ENCODE data around the gene TYW1. TPM values are rescaled to one million over a fixed set of nuclear protein-coding genes. Genes with fewer than 3 reads are reported as not detected.
"Not testable (repeated sequence)": the region's sequence is repeated elsewhere in the genome, so short reads cannot be mapped to it uniquely, and the experiment has no call there.

The TYW1 gene
- total and polyA plus RNA-seq, 2 of the 4 experiments (the other 2 are of a cell fraction), result 10.7 to 23.7 TPM

DNA sequence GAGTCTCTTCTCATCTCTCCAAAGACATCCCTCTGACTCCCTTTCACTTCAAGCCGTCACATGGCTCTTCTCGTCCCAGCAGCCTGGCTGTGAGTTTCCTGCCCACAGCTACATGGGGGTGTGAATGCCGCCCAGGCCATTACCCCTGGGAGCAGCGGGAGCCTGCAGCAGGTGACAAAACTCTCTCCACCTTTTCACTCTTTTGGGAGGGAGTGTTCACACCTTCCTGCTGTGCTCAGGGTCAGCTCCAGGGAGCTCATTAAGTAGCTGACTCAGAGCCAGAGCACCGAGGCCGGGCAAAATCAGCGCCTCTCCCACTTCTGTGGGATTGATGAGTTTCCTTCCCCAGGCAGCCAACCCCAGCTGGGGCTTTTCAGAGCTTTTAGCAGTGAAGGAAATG lies 271.3 kb downstream of the TYW1 start:
- H3K79me1 ChIP-seq (ENCODE audit: low read depth in 1 of 2, low read length in 2 of 2), result no peaks in the 10 kb centered on the region
- no peak overlapping the region for H3K56ac ChIP-seq (ENCODE audit: extremely low read depth, insufficient read depth, low read length)
- no peaks in the 10 kb centered on the region for H3K4me1 ChIP-seq (ENCODE audit: control insufficient read depth, insufficient read depth, low read length)
- no peak overlapping the region for H2AK9ac ChIP-seq (replicated peaks; ENCODE audit: low read depth, low read length, poor library complexity)
- no peak overlapping the region for H2BK120ac ChIP-seq (ENCODE audit: low read depth, low read length)
- no peak overlapping the region for H2BK5ac ChIP-seq (ENCODE audit: low read depth, low read length, poor library complexity, severe bottlenecking)
- H4K8ac ChIP-seq (ENCODE audit: low read depth in 2 of 2, low read length in 2 of 2), result no peak overlapping the region
- H3K36me3 ChIP-seq (ENCODE audit: control insufficient read depth, insufficient read depth, low read length), result no peaks in the 10 kb centered on the region
- no peaks in the 10 kb centered on the region for H3K27me3 ChIP-seq (ENCODE audit: control insufficient read depth, insufficient read depth, low read length)
- no peak overlapping the region for H4K91ac ChIP-seq (ENCODE audit: insufficient read depth, low read depth, low read length)
- DNase-seq, result no peak
- intact Hi-C loops (cut with micrococcal nuclease), result no loop called here
- no peak for TF ChIP-seq MXI1 (IDR thresholded peaks at IDR 0.05; ENCODE audit: borderline replicate concordance, low read depth, low read length)
- no peak for TF ChIP-seq MAZ (IDR thresholded peaks at IDR 0.05; ENCODE audit: borderline replicate concordance, low read depth, low read length)
- TF ChIP-seq, protein P1, sequence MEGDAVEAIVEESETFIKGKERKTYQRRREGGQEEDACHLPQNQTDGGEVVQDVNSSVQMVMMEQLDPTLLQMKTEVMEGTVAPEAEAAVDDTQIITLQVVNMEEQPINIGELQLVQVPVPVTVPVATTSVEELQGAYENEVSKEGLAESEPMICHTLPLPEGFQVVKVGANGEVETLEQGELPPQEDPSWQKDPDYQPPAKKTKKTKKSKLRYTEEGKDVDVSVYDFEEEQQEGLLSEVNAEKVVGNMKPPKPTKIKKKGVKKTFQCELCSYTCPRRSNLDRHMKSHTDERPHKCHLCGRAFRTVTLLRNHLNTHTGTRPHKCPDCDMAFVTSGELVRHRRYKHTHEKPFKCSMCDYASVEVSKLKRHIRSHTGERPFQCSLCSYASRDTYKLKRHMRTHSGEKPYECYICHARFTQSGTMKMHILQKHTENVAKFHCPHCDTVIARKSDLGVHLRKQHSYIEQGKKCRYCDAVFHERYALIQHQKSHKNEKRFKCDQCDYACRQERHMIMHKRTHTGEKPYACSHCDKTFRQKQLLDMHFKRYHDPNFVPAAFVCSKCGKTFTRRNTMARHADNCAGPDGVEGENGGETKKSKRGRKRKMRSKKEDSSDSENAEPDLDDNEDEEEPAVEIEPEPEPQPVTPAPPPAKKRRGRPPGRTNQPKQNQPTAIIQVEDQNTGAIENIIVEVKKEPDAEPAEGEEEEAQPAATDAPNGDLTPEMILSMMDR (conservative IDR thresholded peaks at IDR 0.05; ENCODE audit: low read depth, low read length), result no peak
- TF ChIP-seq, protein P2, sequence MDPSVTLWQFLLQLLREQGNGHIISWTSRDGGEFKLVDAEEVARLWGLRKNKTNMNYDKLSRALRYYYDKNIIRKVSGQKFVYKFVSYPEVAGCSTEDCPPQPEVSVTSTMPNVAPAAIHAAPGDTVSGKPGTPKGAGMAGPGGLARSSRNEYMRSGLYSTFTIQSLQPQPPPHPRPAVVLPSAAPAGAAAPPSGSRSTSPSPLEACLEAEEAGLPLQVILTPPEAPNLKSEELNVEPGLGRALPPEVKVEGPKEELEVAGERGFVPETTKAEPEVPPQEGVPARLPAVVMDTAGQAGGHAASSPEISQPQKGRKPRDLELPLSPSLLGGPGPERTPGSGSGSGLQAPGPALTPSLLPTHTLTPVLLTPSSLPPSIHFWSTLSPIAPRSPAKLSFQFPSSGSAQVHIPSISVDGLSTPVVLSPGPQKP (IDR thresholded peaks at IDR 0.05; ENCODE audit: borderline replicate concordance, low read depth, low read length), result no peak
- 20% methylated on average over 1 of the region's 7 CpGs; no CpG with 5 or more reads in 1 of the 2 experiments for WGBS, 2 experiments (ENCODE audit: extremely low coverage in 2 of 2, insufficient read length in 1 of 2)
- no peak for ATAC-seq (ENCODE audit: low read depth)
- H3K9ac ChIP-seq (ENCODE audit: low read depth, low read length), result no peak overlapping the region
- no peak overlapping the region for H2AK5ac ChIP-seq (ENCODE audit: low read depth, low read length)
- ChIA-PET POLR2A (ENCODE audit: unreplicated experiment) (no interaction called here), CTCF (no interaction called here)
- H3K18ac ChIP-seq (ENCODE audit: low read depth, low read length), result no peak overlapping the region
- no peaks in the 10 kb centered on the region for H3K9me1 ChIP-seq (ENCODE audit: insufficient read depth, low read length)
- H3K4me3 ChIP-seq (ENCODE audit: insufficient read depth, low read depth, low read length), result no peak overlapping the region
- no peak overlapping the region for H3K4ac ChIP-seq (ENCODE audit: low read depth, low read length)
- H3K27ac ChIP-seq (ENCODE audit: insufficient read depth, low read length), result no peak overlapping the region
- H3K9me3 ChIP-seq (ENCODE audit: control insufficient read depth, insufficient read depth, low read length), result no peaks in the 10 kb centered on the region
- H3K23ac ChIP-seq (ENCODE audit: low read depth, low read length), result no peak overlapping the region
- no peak overlapping the region for H4K5ac ChIP-seq (ENCODE audit: low read depth, low read length)
- dilution Hi-C loops (cut with HindIII; ENCODE audit: low sequenced_read_pairs, unreplicated experiment), result no loop called here
- no peak overlapping the region for H2BK15ac ChIP-seq (ENCODE audit: low read depth, low read length)
- in situ Hi-C loops (cut with MboI; ENCODE audit: low sequenced_read_pairs), result no loop called here
- H2AFZ ChIP-seq (replicated peaks; ENCODE audit: low read length, poor library complexity), result no peak overlapping the region
- H3K14ac ChIP-seq (replicated peaks; ENCODE audit: low read depth, low read length), result no peak overlapping the region
- no peak overlapping the region for H3K4me2 ChIP-seq (ENCODE audit: low read depth, low read length)
- no peaks in the 10 kb centered on the region for H4K20me1 ChIP-seq (ENCODE audit: insufficient read depth, low read length)
- H2BK20ac ChIP-seq (ENCODE audit: low read depth, low read length), result no peak overlapping the region
- BruUV-seq (replicated peaks), result no TSS peak

DNA sequence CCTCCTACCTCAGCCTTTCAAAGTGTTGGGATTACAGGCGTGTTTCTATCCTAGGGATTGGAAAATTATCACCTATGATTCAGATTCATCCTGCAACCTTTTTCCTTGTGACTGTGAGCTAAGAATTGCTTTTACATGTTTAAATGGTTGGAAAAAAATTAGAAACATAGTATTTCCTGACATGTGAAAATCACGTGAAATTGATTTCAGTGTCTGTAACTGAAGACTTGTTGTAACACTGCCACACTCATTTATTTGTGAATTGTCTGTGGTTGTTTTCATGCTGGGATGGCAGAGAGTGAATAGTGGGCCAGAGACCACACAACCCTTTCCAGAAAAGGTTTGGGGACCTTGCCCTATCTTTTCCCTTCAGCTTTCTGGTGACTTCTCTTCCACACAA lies 273.3 kb downstream of the TYW1 start:
- H3K27me3 ChIP-seq (ENCODE audit: control insufficient read depth, insufficient read depth, low read length); H2BK5ac ChIP-seq (ENCODE audit: low read depth, low read length, poor library complexity, severe bottlenecking); H4K8ac ChIP-seq (ENCODE audit: low read depth in 2 of 2, low read length in 2 of 2); H3K4ac ChIP-seq (ENCODE audit: low read depth, low read length); H3K79me1 ChIP-seq (ENCODE audit: low read depth in 1 of 2, low read length in 2 of 2); CTCF ChIA-PET; dilution Hi-C loops (cut with HindIII; ENCODE audit: low sequenced_read_pairs, unreplicated experiment); H2BK20ac ChIP-seq (ENCODE audit: low read depth, low read length); H3K56ac ChIP-seq (ENCODE audit: extremely low read depth, insufficient read depth, low read length); H2BK15ac ChIP-seq (ENCODE audit: low read depth, low read length); H3K9ac ChIP-seq (ENCODE audit: low read depth, low read length); H3K14ac ChIP-seq (replicated peaks; ENCODE audit: low read depth, low read length); POLR2A ChIA-PET (ENCODE audit: unreplicated experiment); H3K9me1 ChIP-seq (ENCODE audit: insufficient read depth, low read length); H3K4me3 ChIP-seq (ENCODE audit: insufficient read depth, low read depth, low read length); H2BK120ac ChIP-seq (ENCODE audit: low read depth, low read length); H3K23ac ChIP-seq (ENCODE audit: low read depth, low read length); intact Hi-C loops (cut with micrococcal nuclease); BruUV-seq (replicated peaks); H3K9me3 ChIP-seq (ENCODE audit: control insufficient read depth, insufficient read depth, low read length); H3K36me3 ChIP-seq (ENCODE audit: control insufficient read depth, insufficient read depth, low read length); H3K27ac ChIP-seq (ENCODE audit: insufficient read depth, low read length); H2AFZ ChIP-seq (replicated peaks; ENCODE audit: low read length, poor library complexity); ATAC-seq (ENCODE audit: low read depth); in situ Hi-C loops (cut with MboI; ENCODE audit: low sequenced_read_pairs); H4K91ac ChIP-seq (ENCODE audit: insufficient read depth, low read depth, low read length); DNase-seq; H3K18ac ChIP-seq (ENCODE audit: low read depth, low read length); H2AK9ac ChIP-seq (replicated peaks; ENCODE audit: low read depth, low read length, poor library complexity); H3K4me1 ChIP-seq (ENCODE audit: control insufficient read depth, insufficient read depth, low read length); H4K5ac ChIP-seq (ENCODE audit: low read depth, low read length); H2AK5ac ChIP-seq (ENCODE audit: low read depth, low read length); H3K4me2 ChIP-seq (ENCODE audit: low read depth, low read length); H4K20me1 ChIP-seq (ENCODE audit: insufficient read depth, low read length): not testable (repeated sequence)
- no CpG with 5 or more reads among the region's 2 CpGs for WGBS, 2 experiments (ENCODE audit: extremely low coverage in 2 of 2, insufficient read length in 1 of 2)
